Right atrium auricular region (tissue), 2 donors: ENCODE results near the gene TAB2. TPM values are rescaled to one million over a fixed set of nuclear protein-coding genes. Genes with fewer than 3 reads are reported as not detected.

Experiments
- DNase-seq: peaks from one replicate; pipeline ENCODE4 v3.0.0-alpha.2; 2019; ENCODE audit warnings: low spot score
- H3K27ac ChIP-seq, 2 donors: fragments of 200-600 bp; sonication (generic); 1 replicate in 1 of 2; 2 replicates in 1 of 2; pipeline ENCODE4 v1.5.1; 2016 to 2019
- H3K27me3 ChIP-seq, 2 donors: fragments of 200-600 bp; sonication (generic); one replicate each; pipeline versions ENCODE4 v1.5.1 to v1.6.0; 2017 to 2019
- H3K36me3 ChIP-seq: fragments of 200-600 bp; sonication (generic); one replicate; pipeline ENCODE4 v1.5.1; 2016
- H3K4me1 ChIP-seq, 2 donors: fragments of 200-600 bp; sonication (generic); one replicate each; pipeline versions ENCODE4 v1.5.1 to v1.6.0; 2017 to 2019
- H3K4me3 ChIP-seq, 2 donors: fragments of 200-600 bp; sonication (generic); 1 replicate in 1 of 2; 2 replicates in 1 of 2; pipeline ENCODE4 v1.5.1; 2017 to 2019; ENCODE audit warnings: mild to moderate bottlenecking in 1 of 2, moderate library complexity in 1 of 2
- H3K9me3 ChIP-seq, 2 donors: fragments of 200-600 bp; sonication (generic); one replicate each; pipeline ENCODE4 v1.5.1; 2019
- total RNA-seq, 2 donors: library from RNA; depleted of rRNA; stranded (reverse); fragments of >200 nt; gene quantifications; one replicate each; pipeline ENCODE4 v1.1.0, GENCODE V29; 2016
- TF ChIP-seq, protein P1 (sequence below), 2 donors: fragments of 200-600 bp; sonication (generic); IDR thresholded peaks; one replicate each; pipeline ENCODE4 v1.5.1; 2019; ENCODE audit warnings: antibody characterized with exemption in 2 of 2

Gene TAB2, protein sequence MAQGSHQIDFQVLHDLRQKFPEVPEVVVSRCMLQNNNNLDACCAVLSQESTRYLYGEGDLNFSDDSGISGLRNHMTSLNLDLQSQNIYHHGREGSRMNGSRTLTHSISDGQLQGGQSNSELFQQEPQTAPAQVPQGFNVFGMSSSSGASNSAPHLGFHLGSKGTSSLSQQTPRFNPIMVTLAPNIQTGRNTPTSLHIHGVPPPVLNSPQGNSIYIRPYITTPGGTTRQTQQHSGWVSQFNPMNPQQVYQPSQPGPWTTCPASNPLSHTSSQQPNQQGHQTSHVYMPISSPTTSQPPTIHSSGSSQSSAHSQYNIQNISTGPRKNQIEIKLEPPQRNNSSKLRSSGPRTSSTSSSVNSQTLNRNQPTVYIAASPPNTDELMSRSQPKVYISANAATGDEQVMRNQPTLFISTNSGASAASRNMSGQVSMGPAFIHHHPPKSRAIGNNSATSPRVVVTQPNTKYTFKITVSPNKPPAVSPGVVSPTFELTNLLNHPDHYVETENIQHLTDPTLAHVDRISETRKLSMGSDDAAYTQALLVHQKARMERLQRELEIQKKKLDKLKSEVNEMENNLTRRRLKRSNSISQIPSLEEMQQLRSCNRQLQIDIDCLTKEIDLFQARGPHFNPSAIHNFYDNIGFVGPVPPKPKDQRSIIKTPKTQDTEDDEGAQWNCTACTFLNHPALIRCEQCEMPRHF
- total RNA-seq = 10 to 100 TPM; 51.8 to 58.5 TPM

DNA sequence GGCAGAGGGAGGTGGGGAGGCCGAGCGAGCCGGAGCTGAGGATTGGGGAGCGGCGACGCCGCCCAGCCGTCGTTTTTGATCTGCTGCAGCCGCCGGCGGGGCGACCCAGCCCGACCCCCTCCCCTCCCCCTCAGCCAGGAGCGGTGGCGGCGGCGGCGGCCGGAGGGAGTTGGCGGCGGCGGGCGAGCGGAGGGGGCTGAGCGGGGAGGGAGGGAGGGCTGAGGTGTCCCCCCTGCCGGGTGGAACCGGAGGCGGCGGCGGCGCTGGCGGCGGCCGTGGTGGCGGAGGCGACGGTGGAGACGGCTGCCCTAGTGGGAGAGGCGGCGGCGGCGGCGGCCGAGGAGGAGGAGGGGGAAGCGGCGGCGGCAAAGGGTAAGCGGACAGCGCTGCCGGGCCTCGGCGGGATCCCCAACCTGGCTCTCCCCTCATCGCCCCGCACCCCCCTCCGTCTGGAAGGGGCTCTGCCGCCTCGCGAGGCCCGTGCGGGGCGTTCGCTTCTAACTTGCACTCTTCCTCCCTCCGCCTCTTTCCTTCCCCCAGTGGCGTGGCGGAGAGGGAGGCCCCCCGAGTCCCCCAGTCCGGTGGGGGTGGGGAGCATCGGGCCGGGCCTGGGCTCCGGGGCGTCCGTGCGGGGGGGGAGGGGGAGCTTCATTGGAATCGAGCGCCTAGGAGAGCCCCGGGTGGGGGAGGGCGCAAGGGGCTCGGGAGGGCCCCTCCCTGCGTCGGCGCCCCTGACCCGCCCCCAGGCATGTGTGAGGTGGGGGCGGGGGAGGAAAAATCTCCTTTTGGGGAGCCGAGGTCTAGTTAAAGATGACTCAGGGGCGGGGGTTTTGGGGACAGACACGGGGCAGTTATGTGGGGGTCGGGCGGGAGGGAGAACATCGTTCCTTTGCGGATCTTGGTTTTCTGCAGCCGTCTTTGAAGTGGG is at the start of gene TAB2:
TSS of gene TAB2 (plus strand) at position 69 of the 928 bp plus-strand sequence. CDS start 52,286 bp downstream, outside the sequence.
- H3K9me3 ChIP-seq = no peaks in the 10 kb centered on the region
- H3K4me1 ChIP-seq = peaks cover 0 to 27% of the 10 kb centered on the region in 2 donors
- H3K27me3 ChIP-seq = no peaks in the 10 kb centered on the region
- H3K27ac ChIP-seq = peak within 1 kb of the TSS; percentile 98 to 99
- H3K36me3 ChIP-seq = no peaks in the 10 kb centered on the region
- peak within 1 kb of the TSS; percentile 97 to 98 for H3K4me3 ChIP-seq
- DNase-seq = no peak
- TF ChIP-seq, protein P1, sequence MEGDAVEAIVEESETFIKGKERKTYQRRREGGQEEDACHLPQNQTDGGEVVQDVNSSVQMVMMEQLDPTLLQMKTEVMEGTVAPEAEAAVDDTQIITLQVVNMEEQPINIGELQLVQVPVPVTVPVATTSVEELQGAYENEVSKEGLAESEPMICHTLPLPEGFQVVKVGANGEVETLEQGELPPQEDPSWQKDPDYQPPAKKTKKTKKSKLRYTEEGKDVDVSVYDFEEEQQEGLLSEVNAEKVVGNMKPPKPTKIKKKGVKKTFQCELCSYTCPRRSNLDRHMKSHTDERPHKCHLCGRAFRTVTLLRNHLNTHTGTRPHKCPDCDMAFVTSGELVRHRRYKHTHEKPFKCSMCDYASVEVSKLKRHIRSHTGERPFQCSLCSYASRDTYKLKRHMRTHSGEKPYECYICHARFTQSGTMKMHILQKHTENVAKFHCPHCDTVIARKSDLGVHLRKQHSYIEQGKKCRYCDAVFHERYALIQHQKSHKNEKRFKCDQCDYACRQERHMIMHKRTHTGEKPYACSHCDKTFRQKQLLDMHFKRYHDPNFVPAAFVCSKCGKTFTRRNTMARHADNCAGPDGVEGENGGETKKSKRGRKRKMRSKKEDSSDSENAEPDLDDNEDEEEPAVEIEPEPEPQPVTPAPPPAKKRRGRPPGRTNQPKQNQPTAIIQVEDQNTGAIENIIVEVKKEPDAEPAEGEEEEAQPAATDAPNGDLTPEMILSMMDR (IDR thresholded peaks at IDR 0.05) = no peak

DNA sequence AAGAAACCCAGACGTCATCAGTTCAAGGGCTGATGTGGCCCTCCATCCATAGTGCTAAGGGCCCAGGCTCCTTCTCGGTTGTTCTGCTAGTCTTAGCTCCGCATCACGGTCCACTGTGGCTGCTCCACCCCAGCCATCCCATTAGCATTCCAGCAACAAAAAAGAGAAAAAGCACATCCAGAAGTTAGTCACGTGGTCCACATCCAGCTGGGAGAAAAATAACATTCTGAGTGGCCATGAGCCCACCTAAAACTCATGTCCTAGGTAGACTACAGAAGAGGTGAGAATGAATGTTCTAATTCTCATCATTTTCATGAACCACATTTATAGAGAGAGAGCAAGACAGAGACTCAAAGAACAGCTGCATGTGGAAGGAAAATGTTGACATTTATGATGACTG is 49.4 kb upstream of the TAB2 start:
- TF ChIP-seq, protein P1 (IDR thresholded peaks at IDR 0.05) = no peak
- Histone ChIP-seq H3K4me1 (no peaks in the 10 kb centered on the region), H3K4me3 (no peak overlapping the region), H3K36me3 (no peaks in the 10 kb centered on the region), H3K27ac (no peak overlapping the region), H3K27me3 (no peaks in the 10 kb centered on the region), H3K9me3 (peaks cover 0 to 5% of the 10 kb centered on the region in 2 donors)
- DNase-seq = no peak

DNA sequence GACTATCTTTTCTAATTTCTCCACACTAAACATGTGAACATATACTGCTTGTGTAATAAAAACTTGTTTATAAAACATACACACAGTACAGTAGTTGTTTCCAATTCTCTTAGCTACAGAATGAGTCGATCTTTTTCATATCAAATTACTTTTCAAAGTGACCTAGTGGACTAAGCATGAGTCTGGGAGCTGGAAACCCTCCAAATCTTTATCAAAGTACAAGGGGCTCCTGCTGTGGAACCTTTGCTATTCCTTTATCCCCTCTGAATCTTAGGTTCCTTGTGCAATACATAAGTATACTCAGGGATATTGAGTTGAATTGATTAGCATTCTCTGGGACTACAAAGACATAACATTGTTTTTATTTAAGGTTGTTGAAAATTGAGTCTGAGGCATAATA is 48.7 kb upstream of the TAB2 start:
- Histone ChIP-seq H3K27ac (no peak overlapping the region), H3K4me3 (no peak overlapping the region), H3K9me3 (peaks cover 0 to 5% of the 10 kb centered on the region in 2 donors), H3K27me3 (no peaks in the 10 kb centered on the region), H3K4me1 (no peaks in the 10 kb centered on the region), H3K36me3 (no peaks in the 10 kb centered on the region)
- DNase-seq = no peak
- TF ChIP-seq, protein P1 (IDR thresholded peaks at IDR 0.05) = no peak

DNA sequence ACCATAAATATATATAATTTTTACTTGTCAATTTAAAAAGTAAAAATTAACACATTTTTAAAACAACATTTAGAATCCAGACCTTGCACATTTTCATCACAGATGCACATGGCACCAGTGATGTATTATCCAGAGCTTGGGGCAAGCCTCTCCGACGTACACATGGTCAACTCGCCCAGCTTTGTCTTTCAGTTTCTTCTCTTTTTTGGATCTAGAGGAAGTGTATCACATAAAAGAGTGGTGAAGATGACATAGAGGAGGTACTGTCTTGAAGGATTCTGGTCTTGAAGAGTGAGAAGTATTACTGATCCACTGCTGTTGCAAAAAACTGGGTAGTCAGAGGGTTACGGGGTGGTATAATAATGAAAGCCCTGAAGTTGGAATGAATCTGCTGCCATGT is 46.9 kb upstream of the TAB2 start:
- Histone ChIP-seq H3K4me1 (no peaks in the 10 kb centered on the region), H3K27me3 (no peaks in the 10 kb centered on the region), H3K9me3 (peaks cover 0 to 5% of the 10 kb centered on the region in 2 donors), H3K36me3 (no peaks in the 10 kb centered on the region), H3K4me3 (no peak overlapping the region), H3K27ac (no peak overlapping the region)
- TF ChIP-seq, protein P1 (IDR thresholded peaks at IDR 0.05) = no peak
- DNase-seq = no peak
